Measurements from ENCODE around the gene CRAMP1.

CRAMP1 gene

DNA sequence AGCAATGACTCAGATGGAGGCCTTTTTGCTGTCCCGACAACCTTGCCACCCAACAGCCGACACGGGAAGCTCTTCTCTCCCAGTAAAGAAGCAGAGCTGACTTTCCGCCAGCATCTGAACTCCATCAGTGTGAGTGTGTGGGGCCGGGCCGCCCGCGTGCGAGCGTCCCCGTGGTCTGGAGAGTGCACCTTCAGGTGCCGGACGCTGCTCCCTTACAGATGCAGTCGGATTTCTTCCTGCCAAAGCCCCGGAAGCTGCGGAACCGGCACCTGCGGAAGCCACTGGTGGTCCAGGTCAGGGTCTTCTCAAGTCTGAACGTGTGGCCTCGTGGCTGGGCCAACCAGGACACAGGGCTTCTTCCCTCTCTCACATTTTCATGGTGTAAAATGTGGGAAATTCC is 50.4 kb downstream of the CRAMP1 start:
- no peak for DNase-seq

DNA sequence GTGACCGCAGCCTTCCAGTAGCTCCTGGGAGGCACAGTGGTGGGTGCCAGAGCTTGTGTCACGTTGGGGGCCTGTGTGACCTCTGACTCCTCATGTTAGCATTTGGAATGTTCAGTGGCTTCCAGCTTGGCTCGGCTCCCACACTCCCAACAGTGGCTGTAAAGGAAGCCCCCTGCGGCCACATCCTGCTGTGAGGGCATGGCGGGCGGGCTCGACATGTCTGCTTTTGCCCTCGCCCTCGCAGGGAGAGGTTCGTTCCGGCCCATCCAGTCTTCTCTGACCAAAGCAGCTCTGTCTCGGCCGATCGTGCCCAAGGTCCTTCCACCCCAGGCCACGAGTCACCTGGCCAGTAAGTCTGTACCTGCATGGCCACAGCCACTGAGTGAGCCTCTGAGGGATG is 53.7 kb downstream of the CRAMP1 start:
- DNase-seq, result no peak

DNA sequence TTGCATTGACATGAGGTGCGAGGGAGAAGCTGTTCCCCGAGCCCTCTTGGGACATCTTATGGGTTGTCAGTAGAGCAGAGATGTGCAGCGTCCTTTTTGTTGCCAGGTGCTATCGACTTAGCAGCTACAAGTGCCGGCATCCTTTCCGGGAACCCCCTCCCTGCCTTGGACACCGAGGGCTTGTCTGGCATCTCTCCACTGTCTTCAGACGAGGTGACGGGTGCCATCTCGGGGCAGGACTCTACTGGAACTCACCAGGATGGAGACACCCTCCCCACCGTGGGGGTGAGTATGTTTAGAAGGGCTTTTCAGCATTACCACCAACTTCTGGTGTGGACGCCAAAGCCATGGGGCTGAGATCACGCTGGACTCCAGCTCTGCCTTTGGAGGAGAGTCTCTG is 54.2 kb downstream of the CRAMP1 start:
- no peak for DNase-seq

DNA sequence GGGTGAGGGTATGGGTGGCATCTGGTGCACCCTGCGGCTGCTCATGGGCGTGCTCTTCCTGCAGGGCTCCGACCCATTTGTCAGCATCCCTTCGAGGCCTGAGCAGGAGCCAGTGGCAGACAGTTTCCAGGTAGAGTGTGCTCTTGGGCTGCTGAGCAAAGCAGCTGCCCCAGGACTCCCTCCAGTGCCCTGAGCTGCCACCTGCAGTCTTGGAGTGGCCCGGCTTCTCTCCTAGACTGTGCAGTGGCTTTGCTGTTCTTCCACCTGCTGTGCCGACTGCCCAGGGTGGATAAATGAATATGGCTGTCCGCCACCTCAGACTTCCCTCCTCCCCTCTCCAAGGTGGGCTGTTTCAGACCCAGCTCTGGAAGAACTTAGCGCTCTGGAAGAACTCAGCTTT is 55.1 kb downstream of the CRAMP1 start:
- DNase-seq, result no peak

DNA sequence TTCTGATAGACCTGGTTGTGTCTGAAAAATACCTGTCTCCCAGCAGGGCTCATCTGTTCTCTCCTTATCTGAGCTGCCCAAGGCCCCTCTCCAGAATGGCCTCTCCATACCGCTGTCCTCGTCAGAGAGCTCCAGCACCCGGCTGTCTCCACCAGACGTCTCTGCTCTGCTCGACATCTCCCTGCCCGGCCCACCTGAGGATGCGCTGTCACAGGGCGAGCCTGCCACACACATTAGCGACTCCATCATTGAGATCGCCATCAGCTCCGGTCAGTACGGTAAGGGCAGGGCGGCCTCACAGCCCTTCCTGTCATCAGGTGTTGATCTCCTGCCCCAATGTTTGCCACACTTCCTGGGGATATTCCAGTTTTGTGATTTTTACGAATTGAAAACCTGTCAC is 55.8 kb downstream of the CRAMP1 start:
- DNase-seq, result no peak

DNA sequence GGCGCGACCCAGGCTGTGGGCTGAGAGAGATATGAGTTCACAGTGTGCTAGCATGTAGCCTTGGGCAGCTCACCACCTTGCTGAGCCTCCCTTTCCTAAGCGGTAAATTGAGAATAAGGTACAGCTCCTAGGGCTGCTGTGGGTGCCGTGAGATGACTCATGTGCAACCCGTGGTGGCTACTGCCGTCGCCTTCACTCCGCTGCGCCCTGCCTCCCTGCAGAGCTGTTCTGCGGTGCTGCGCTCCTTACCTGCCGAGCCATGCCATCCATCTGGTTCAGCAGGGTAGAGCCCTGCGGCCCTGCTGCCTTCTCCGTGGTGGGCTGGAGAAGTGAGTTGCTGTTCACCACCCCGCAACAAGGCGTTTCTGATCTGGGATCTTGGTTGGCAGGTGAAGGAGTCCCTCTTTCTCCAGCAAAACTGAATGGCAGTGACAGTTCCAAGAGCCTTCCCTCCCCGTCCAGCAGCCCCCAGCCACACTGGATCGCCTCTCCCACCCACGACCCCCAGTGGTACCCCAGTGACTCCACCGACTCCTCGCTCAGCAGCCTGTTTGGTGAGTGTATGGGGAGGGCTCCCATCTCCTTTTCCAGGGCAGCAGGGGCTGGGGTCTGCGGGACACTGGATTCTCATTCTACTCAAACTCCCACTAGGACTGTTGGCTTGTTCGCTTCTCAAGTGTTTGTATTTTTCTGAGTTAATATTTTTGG is 56.6 kb downstream of the CRAMP1 start:
- no peak for DNase-seq

DNA sequence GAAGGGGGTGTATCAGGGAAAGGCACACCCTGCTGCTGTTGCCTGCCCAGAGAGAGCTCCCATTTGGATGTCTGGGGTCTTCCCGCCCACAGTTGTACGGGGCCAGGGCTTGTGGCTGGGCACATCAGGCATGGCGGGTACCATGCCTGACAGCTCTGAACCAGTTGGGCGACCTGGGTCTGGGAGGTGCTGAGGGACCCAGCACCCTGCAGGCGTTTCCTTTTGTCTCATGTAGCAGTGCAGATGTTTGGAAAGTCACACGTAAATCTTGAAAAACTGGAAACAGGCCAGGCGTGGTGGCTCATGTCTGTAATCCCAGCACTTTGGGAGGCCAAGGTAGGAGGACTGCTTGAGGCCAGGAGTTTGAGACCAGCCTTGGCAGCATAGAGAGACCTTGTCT is 57.5 kb downstream of the CRAMP1 start:
- DNase-seq, result no peak

DNA sequence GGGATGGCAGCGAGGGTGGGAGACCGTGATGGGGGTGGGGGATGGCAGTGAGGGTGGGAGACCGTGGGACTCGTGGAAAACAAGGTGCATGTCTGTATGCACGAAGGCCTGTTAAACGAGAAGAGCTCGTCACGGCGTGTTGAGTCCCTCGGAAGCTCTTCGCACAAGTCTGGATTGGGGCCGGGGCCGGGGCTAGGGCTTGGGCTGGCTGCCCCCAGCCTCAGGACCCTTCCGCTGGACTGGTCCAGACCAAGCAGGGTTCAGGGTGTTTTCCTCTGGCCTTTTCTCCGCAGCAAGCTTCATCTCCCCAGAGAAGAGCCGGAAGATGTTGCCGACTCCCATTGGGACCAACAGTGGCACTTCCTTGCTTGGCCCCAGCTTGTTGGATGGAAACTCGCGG is 58.2 kb downstream of the CRAMP1 start:
- no peak for DNase-seq

DNA sequence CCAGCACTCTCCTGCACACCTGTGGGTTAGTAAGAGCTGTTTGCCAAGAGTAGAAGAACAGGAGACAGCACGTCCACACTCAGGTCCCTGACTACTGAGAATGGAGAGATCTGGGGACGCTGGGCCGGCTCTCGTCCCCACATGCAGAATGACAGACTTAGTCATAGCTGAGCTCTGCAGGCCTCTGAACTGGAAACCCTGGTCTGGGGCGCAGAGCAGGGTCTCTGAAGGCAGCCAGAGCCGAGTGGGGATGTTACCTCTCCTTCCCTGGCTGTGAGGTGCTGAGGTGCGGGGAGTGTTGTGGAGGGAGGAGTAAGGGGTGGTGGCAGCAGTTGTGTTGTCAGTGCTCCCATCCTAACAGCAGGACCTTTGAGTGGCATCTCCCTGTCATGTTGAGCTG is 58.7 kb downstream of the CRAMP1 start:
- DNase-seq, result no peak

DNA sequence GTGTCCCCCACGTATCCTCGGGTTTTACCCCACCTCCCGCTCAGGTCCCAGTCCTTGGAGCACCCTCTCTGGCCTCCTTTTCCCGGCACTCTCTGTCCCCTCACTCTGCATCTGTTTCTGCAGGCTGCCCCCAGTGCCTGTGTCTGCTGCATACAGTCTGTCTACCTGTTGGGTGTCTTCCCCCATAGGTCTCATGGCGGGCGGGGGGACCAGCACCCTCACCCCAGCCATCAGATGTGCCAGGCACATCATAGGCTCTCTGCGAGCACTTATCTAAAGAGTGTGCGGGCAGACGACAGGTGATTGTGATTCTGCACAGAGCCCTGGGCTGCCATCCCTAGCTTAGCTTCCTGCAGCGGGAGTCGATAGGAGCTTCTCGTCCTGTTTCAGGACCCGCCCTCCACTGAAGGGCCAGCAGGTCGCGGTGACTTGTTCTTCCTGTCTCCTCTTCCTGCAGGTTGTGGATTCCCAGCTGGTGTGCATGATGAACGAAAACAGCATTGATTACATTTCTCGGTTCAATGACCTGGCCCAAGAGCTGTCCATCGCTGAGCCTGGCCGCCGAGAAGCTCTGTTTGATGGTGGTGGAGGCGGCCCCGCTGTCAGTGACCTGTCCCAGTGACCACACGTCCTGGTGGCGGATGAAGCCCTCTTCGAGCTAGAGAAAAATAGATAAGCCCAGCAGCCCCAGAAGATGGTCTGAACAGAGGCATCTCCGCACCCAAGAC is 61.4 kb downstream of the CRAMP1 start:
- no peak for DNase-seq

DNA sequence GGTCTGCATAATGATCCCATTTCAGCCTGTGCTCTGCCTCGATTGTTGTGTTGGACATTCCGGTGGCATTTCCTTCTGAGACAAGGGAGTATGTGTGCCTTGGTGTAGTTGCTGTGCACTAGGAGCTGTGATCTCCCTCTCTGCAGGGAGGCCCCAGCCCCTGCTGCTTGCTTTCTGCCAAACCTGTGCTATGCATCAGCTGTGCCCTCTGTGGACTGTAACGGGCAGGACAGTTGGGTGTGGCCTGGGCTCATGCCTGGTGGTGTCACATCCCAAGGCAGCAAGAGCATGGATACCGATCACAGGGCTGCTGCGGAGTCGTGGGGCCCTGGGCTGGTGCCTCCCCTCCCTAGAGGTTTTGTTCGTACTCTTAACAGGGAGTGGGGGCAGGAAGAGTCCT is 62.1 kb downstream of the CRAMP1 start:
- DNase-seq, result no peak

DNA sequence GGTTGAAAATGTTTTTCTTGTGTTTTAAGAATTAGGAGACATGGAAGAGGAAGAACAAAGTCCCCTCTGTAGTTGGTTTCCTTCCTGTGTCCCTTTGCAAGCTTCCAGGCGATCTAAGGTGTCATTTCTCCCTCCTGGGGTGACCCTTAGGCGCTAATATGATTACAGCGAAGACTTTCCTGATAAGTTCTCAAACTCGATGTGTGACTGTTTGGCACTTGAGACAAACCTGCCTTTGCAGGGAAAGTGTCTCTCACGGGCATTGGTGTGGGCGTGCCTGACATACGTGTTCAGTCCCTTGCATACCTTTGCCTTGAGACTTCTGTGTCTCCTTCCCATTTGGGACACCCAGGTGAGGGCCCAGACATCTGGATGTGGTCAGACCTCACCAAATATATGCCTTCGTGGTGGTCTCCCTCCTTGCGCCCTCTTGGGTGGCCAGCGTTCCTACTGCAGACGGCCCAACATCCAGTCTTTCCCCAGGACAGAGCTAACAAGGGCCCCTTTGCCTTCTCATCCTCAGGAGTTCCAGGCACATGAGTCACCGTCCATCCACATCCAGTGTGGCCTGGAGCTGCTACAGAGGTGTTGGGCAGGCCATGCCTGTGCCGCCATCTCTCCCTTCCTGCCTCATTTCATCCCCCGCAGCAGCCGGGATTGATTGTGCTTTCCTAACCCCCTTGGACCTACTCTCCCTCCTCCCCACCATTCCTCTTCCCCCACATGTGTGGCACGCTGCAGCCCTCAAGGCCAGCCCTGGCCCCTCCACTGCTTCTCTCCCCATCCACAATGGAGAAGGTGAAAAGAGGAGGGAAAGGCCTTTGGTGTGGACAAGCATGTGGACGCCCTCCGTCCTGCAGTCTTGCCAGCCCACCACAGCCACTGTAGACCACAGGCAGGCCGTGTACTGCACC is 62.8 kb downstream of the CRAMP1 start:
- no peak for DNase-seq

DNA sequence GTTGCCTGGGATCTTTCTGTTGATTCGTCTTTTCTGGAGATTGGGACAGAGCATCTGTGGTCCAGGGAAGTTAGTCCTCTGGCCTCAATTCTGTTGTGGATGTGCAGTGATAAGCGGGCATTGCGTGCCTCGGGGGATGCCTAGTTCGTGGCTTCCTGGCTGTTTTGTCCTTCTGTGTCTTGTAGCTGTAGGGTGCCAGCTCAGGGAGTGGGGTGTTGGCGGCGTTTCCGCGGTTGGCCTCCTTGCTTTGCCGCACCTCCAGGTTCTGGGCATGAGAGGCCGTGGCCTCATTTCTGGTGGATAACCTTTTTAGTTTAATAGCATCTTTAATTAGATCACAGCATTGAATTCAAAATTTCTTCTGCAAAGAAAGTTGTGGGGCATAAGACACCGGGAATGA is 64.5 kb downstream of the CRAMP1 start:
- no peak for DNase-seq

DNA sequence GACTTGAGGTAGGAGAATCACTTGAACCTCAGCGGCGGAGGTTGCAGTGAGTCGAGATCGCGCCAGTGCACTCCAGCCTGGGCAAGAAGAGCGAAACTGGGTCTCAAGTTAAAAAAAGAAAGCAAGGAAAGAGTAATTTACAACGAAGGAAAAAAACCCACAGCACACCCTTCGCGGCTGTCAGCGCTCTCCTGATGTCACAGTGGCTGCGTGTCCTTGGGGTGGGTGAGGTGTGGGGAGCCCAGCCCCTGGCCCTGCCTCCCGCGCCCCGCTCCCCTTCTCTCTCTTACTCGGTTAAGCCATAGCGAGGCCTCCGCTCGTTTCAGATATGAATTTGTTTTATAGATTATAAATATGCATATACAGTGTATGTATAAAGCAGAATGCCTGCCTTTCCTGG is 65.2 kb downstream of the CRAMP1 start:
- DNase-seq, result no peak

DNA sequence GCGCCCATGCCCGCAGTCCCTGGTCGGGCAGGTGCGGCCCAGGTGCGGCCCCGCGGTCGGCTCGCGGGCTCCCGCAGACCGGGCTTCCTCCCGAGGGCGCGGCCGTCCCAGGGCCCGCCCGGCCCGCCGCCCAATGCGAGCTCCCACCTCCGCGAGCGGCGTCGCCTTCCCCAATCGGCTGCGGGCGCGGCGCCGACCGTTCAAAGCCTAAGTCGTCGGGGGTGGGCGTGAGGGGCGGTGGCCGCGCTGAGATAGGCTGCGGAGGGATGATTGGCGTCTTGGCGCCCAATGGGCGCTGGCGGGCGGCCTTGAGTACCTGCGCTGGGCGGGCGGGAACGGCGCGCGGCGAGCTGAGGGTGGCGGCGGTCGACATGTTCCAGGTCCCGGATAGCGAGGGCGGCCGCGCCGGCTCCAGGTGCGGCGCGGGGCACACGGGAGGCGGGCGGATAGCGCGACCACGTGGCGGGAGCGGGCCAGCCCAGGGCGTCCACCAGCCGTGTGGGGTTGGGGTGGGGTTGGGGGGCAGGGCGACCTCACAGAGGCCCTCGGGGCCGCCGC is 65.9 kb downstream of the CRAMP1 start, which contains the start of gene JPT2:
Gene JPT2 (plus strand): TSS at position 338 of the 558 bp plus-strand sequence. CDS start 34 bp downstream, at position 372.
- DNase-seq, result peak; percentile 97

DNA sequence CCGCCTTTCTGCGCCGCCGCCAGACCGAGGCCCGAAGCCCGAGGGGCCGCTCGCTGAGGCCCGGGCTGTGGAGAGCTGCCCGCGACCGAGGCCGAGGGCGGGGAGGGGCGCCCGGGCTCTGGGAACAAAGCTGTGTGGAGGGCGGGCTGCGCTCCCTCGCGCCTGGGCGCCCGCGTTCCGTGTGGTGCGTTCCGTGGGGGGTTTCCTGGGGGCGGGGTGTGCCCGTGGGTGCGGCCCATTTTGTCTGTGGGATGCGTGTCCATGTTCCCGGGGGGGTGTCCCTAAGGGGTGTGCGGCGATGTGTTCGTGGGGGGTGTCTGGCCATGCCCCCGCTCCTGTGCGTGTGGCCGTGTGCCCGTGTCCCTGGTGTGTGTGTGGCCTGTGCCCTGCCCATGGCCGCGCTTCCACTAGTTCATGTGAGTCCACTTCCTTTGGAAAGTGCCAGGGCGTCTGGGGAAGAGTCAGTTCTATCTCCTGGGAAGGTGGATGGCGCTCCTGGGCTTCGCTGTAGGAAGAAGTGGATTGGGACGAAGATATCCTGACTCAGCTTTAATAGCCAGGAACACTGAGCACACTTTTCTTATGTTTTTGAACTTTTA is 66.4 kb downstream of the CRAMP1 start:
- peak; percentile 47 for DNase-seq

DNA sequence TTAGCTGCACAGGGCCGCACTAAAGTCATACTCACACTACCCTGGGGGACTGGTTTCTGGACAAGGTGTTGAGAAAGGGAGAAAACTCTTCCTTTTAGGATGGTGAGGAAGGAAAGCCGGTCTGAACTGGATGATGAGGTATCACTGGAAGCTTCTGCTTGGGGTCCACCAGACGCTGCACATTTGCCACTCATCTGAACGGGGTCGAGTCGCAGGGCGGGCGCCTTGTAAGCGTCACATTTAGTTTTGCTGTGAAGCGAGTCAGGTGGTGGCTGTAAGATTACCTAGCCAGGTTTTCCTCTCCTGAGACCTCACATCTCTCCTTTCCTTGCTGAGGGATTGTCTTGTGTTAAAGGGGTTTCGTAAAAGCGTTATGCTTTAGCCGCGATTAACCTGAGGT is 68.2 kb downstream of the CRAMP1 start:
- DNase-seq, result no peak

DNA sequence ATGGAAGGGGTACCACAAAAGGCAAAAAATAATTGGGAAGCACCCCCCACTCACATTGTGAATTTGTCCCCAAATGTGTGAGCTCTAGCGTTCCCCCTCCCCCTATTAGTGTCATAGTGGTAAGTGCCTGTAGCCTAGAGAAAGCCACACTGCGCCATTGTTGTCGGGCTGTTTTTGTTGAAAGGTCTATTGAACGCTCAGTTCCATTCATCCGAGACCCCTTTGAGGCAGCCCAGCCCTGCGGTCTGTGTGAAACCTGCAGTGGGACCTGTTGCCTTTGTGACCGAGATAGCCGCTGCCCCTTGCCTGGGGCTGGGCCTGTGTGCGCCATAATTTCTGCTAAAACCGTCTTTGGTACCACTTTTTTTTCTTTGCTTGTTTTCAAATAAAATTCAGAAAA is 68.9 kb downstream of the CRAMP1 start:
- DNase-seq, result no peak

DNA sequence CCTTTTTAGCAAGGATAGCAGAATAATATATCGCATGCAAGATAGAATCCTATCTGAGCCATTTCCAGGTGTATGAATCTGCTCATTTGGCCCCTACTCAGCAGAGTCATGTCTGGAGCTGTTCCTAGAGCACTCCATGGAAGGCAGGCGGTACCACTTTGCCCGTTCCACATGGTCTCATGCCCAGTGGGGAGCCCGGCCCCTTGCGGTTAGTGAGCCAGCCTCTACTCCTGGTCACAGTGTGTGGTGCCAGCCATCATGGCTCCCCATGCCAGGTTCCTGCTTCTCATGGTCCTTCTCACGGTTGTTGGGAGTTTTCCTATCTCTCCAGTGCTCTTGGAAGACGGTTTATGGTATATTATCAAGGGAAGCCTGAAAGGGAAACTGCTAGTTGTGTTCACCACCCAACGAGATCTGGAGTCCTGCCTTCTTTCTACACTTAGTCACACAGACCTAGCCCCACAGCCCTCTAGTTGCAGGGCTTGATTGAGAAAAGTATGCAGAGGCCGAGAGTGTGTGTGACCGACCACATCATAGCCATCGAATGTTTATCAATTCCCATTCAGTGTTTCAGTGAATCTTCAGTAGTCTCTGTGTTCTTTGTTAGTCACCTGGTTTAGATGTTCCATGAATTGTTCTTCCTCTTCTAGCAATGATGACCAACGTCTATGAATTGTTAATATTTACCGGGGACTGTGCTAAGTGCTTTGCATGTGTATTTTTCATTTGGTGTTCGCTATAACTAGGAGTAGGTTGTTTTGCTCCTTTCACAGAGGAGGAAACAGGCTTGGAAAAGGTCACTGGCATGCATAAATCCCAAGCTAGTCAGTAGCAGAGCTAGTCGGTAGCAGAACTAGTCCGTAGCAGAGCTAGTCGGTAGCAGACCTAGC is 75.5 kb downstream of the CRAMP1 start:
- no peak for DNase-seq

DNA sequence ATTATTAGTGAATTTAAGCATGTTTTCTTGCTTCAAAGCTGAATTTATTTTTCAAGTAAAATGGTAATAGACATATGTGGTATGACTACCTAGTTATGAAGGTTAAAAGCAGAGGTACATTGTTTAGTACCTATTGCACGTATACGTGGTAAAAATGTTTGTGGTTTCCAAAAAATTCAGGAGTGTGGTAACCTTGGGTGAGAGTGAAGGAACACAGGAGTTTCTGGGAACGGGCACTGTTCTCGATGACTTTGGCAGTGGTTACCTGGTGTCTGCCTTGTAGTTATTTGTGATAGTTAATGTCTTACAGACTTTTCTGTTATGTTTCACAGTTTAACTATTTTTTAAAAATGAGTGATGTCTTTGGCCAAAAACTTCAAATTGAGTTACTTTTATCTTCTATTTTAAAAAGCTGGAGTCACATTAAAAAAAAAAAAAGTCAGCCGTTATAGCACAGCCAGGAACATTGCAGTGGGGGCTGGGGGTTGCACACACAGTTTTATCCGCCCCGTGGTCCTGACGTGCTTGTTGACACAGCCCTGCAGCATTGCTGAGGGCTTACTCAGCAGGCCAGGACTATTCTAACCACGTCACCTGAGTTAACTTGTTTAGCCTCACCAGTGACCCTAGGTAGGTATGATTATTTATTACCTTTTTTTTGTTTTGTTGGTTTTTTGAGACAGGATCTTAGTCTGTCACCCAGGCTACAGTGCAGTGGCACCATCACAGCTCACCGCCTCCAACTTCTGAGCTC is 76.8 kb downstream of the CRAMP1 start:
- no peak for DNase-seq

DNA sequence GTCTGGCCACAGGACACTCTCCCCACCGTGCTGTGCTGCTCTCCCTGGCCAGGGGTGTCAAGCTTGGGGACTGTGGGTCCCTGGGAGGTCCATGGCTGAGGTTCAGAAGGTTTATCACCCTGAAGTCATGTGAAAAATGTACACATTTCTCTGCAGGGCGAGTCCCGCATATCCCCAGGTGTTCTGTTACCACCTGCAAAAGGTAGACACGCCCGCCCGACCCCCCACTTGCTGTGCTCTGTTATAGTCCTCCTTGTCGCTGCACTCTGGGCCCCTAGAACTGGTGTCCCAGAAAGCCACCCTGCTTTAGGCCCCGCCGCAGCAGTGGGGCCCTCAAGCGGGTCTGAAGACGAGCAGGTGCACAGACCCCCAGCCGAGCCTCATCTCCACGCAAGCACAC is 77.7 kb downstream of the CRAMP1 start:
- no peak for DNase-seq
